ENCODE data around the gene APBA2. TPM values are rescaled to one million over a fixed set of nuclear protein-coding genes. Genes with fewer than 3 reads are reported as not detected.
"Not testable (repeated sequence)": the region's sequence is repeated elsewhere in the genome, so short reads cannot be mapped to it uniquely, and the experiment has no call there.

The APBA2 gene
- total RNA-seq, 1 donor from 2014 or later: 0.38 TPM

GRCh38 chr15:28861031-28861534 is 24.7 kb upstream of the APBA2 start:
- H3K9me3 ChIP-seq (replicated peaks): no peaks in the 10 kb centered on the region
- intact Hi-C loops (cut with micrococcal nuclease): no loop called here
- no peak for DNase-seq
- TF ChIP-seq CTCF (IDR thresholded peaks at IDR 0.05; ENCODE audit: borderline replicate concordance): no peak
- no peak overlapping the region for H3K4me3 ChIP-seq
- no peaks in the 10 kb centered on the region for H3K4me1 ChIP-seq
- H3K27me3 ChIP-seq (ENCODE audit: low read depth): no peaks in the 10 kb centered on the region
- H3K36me3 ChIP-seq: no peaks in the 10 kb centered on the region
- no peak overlapping the region for H3K27ac ChIP-seq (replicated peaks)

- H3K9me3 ChIP-seq (replicated peaks); H3K36me3 ChIP-seq; intact Hi-C loops (cut with micrococcal nuclease); H3K4me1 ChIP-seq; H3K27ac ChIP-seq (replicated peaks); DNase-seq; H3K4me3 ChIP-seq; H3K27me3 ChIP-seq (ENCODE audit: low read depth): not testable (repeated sequence)
Observed at GRCh38 chr15:28861589-28862293, 24.0 kb upstream of the APBA2 start.

- H3K4me1 ChIP-seq: no peaks in the 10 kb centered on the region
- DNase-seq: no peak
- intact Hi-C loops (cut with micrococcal nuclease): no loop called here
- H3K9me3 ChIP-seq (replicated peaks): no peaks in the 10 kb centered on the region
- no peak overlapping the region for H3K27ac ChIP-seq (replicated peaks)
- peaks cover 17% of the 10 kb centered on the region for H3K27me3 ChIP-seq (ENCODE audit: low read depth)
- H3K4me3 ChIP-seq: no peak overlapping the region
- TF ChIP-seq CTCF (IDR thresholded peaks at IDR 0.05; ENCODE audit: borderline replicate concordance): no peak
- no peaks in the 10 kb centered on the region for H3K36me3 ChIP-seq
Observed at GRCh38 chr15:28868744-28869345, 16.9 kb upstream of the APBA2 start.

GRCh38 chr15:28871168-28871567 is 14.6 kb upstream of the APBA2 start:
- H3K9me3 ChIP-seq (replicated peaks): no peaks in the 10 kb centered on the region
- H3K36me3 ChIP-seq: no peaks in the 10 kb centered on the region
- H3K4me1 ChIP-seq: no peaks in the 10 kb centered on the region
- no peak overlapping the region for H3K4me3 ChIP-seq
- TF ChIP-seq CTCF (IDR thresholded peaks at IDR 0.05; ENCODE audit: borderline replicate concordance): no peak
- intact Hi-C loops (cut with micrococcal nuclease): no loop called here
- H3K27ac ChIP-seq (replicated peaks): no peak overlapping the region
- DNase-seq: no peak
- H3K27me3 ChIP-seq (ENCODE audit: low read depth): peaks cover 34% of the 10 kb centered on the region

- H3K4me1 ChIP-seq: no peaks in the 10 kb centered on the region
- no peak overlapping the region for H3K27ac ChIP-seq (replicated peaks)
- no peak overlapping the region for H3K4me3 ChIP-seq
- no peak for TF ChIP-seq CTCF (IDR thresholded peaks at IDR 0.05; ENCODE audit: borderline replicate concordance)
- DNase-seq: no peak
- intact Hi-C loops (cut with micrococcal nuclease): no loop called here
- H3K27me3 ChIP-seq (ENCODE audit: low read depth): peaks cover 52% of the 10 kb centered on the region
- no peaks in the 10 kb centered on the region for H3K36me3 ChIP-seq
- no peaks in the 10 kb centered on the region for H3K9me3 ChIP-seq (replicated peaks)
Observed at GRCh38 chr15:28873006-28873405, 12.8 kb upstream of the APBA2 start.

GRCh38 chr15:28873585-28874190 is 12.1 kb upstream of the APBA2 start:
- Histone ChIP-seq H3K27ac (replicated peaks) (no peak overlapping the region), H3K9me3 (replicated peaks) (no peaks in the 10 kb centered on the region), H3K36me3 (no peaks in the 10 kb centered on the region), H3K27me3 (ENCODE audit: low read depth) (peaks cover 56% of the 10 kb centered on the region), H3K4me1 (no peaks in the 10 kb centered on the region), H3K4me3 (no peak overlapping the region)
- intact Hi-C loops (cut with micrococcal nuclease): no loop called here
- no peak for TF ChIP-seq CTCF (IDR thresholded peaks at IDR 0.05; ENCODE audit: borderline replicate concordance)
- no peak for DNase-seq

All from left ventricle myocardium inferior (tissue), 1 donor.